HG03439 (cell line): ENCODE measurements around the gene FLT3LG.

Source experiments
- ATAC-seq: cut with Tn5 transposase; IDR thresholded peaks from one replicate; pipeline ENCODE4 v1.9.1; 2021; ENCODE audit warnings: mild to moderate bottlenecking, moderate library complexity; ENCODE audit not compliant: unreplicated experiment

The FLT3LG gene

GRCh38 chr19:49507803-49508494 lies 33.9 kb downstream of the FLT3LG start:
- ATAC-seq = no peak

- ATAC-seq = no peak
Observed at GRCh38 chr19:49512970-49513745, 39.1 kb downstream of the FLT3LG start.

GRCh38 chr19:49513746-49514118 lies 39.7 kb downstream of the FLT3LG start:
- ATAC-seq = no peak

- ATAC-seq = no peak
Observed at GRCh38 chr19:49514151-49514550, 40.1 kb downstream of the FLT3LG start.

GRCh38 chr19:49515767-49516166 lies 41.8 kb downstream of the FLT3LG start:
- no peak for ATAC-seq

- no peak for ATAC-seq
Observed at GRCh38 chr19:49518033-49518432, 44.0 kb downstream of the FLT3LG start.

- ATAC-seq = no peak
Observed at GRCh38 chr19:49520705-49521319, 46.8 kb downstream of the FLT3LG start.

- no peak for ATAC-seq
Observed at GRCh38 chr19:49524812-49525455, 50.9 kb downstream of the FLT3LG start.

- no peak for ATAC-seq
Observed at GRCh38 chr19:49528211-49528771, 54.3 kb downstream of the FLT3LG start.

- no peak for ATAC-seq
Observed at GRCh38 chr19:49530708-49531107, 56.7 kb downstream of the FLT3LG start.

- ATAC-seq = peak; percentile 73
Observed at GRCh38 chr19:49533551-49534488, 59.8 kb downstream of the FLT3LG start.

- ATAC-seq = no peak
Observed at GRCh38 chr19:49534632-49535385, 60.8 kb downstream of the FLT3LG start.
